BLaER1 treated with 17β-estradiol and CSF1 and Interleukin-3, amounts not matched to agents 10 nM and 100 nM (cell line): Measurements from ENCODE around the gene HOXB3.
A peak's percentile ranks its signal among the peaks of the same experiment; 100 is the strongest.

Experiments
- H3K27ac ChIP-seq, 11 experiments: shearing (Covaris generic); formaldehyde crosslinking; 2 replicates each; pipeline ENCODE4 v1.8.1; 2022
- H3K27me3 ChIP-seq, 11 experiments: shearing (Covaris generic); formaldehyde crosslinking; 2 replicates each; pipeline ENCODE4 v1.8.1; 2022
- H3K36me3 ChIP-seq, 11 experiments: shearing (Covaris generic); formaldehyde crosslinking; 2 replicates each; pipeline ENCODE4 v1.8.1; 2022
- H3K4me1 ChIP-seq, 10 experiments: shearing (Covaris generic); formaldehyde crosslinking; 2 replicates each; pipeline ENCODE4 v1.8.1; 2022
- H3K4me2 ChIP-seq, 11 experiments: shearing (Covaris generic); formaldehyde crosslinking; 2 replicates each; pipeline ENCODE4 v1.8.1; 2022
- H3K4me3 ChIP-seq, 10 experiments: shearing (Covaris generic); formaldehyde crosslinking; 2 replicates each; pipeline ENCODE4 v1.8.1; 2022
- H3K9ac ChIP-seq, 11 experiments: shearing (Covaris generic); formaldehyde crosslinking; 2 replicates each; pipeline ENCODE4 v1.8.1; 2022
- H3K9me3 ChIP-seq, 11 experiments: shearing (Covaris generic); formaldehyde crosslinking; replicated peaks in 1 of 11; 2 replicates each; pipeline ENCODE4 v1.8.1; 2022
- H4K20me1 ChIP-seq, 11 experiments: shearing (Covaris generic); formaldehyde crosslinking; 2 replicates each; pipeline ENCODE4 v1.8.1; 2022
- Cebpa-rat ChIP-seq, 11 experiments: shearing (Covaris generic); IDR thresholded peaks; 2 replicates each; pipeline ENCODE4 v1.8.1; 2022

Gene HOXB3

DNA sequence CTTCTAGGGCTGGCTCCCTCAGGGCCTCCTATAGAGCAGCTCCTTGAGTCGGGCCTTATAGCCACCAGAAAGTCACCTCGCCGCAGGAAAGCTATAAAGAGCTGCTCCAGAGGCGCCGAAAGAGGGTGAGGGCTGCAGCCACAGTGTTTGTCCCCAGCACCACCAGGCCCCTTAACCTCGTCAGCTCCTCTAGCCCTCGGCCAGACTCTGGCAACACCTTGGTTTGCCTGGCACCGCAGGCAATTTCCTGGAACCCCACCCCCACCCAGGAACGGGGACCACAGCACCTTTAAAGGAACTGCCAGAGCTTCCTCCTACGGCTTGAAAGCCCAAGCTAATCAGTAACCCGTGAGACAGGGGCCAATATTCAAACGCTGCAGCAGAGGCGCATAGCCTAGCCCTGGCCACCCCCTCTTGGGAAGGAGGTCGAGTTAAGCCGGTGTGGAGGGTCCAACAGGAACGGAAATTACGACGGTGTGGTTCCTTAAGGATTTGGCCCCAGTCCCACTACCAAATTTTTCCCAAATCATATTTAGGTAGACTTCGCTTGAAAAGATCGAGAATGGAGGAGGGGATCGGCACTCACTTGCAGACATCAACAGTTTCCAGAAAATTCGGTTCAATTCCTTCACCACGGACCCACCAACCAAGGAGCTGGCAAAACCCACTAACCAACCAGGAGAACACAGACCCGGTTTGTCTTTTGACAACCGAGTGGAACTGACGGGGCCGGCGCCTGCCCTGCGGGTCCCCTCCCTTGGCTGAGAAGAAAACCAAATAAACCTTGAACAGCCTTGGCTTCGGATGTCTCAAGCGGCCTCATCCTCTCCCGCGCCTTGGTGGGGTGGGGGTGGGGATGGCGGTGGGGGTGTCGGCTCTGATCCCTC, 11.7 kb upstream of the HOXB3 start:
- no peaks in the 10 kb centered on the region for H3K4me1 ChIP-seq
- no peak overlapping the region for H3K4me3 ChIP-seq
- no peaks in the 10 kb centered on the region for H3K36me3 ChIP-seq
- no peak overlapping the region for H3K4me2 ChIP-seq
- no peak overlapping the region for H3K27ac ChIP-seq
- peaks cover 100% of the 10 kb centered on the region in 11 experiments for H3K27me3 ChIP-seq
- peaks cover 0 to 97% (median 88%) of the 10 kb centered on the region in 11 experiments; a peak in 17 of 22 replicates for H4K20me1 ChIP-seq
- peaks cover 0 to 14% (median 9%) of the 10 kb centered on the region in 11 experiments; a peak in 13 of 22 replicates for H3K9me3 ChIP-seq
- TF ChIP-seq Cebpa-rat (IDR thresholded peaks at IDR 0.05) = no peak
- H3K9ac ChIP-seq = no peak overlapping the region

DNA sequence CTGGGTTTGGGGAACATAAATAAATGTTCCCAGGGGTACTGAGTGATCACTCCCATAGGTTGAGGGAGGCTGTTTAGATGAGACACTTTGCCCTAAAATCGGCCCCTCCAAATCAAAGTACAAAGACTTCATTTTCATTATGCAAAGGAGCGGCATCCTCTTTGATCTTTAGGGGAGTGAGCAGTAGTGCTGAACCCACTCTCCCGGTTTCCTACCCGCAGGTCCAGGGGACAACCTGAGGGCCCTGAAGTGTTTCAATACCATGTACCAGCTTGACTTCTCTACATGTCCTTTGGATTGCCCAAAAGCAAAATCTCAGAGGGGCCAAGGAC, 11.1 kb upstream of the HOXB3 start:
- Histone ChIP-seq H3K4me2 (no peak overlapping the region), H3K9me3 (peaks cover 0 to 14% (median 9%) of the 10 kb centered on the region in 11 experiments; a peak in 13 of 22 replicates), H3K27me3 (peaks cover 100% of the 10 kb centered on the region in 11 experiments), H3K36me3 (no peaks in the 10 kb centered on the region), H4K20me1 (peaks cover 0 to 97% (median 88%) of the 10 kb centered on the region in 11 experiments; a peak in 17 of 22 replicates), H3K4me3 (no peak overlapping the region), H3K4me1 (no peaks in the 10 kb centered on the region), H3K9ac (no peak overlapping the region), H3K27ac (no peak overlapping the region)
- TF ChIP-seq Cebpa-rat (IDR thresholded peaks at IDR 0.05) = no peak

DNA sequence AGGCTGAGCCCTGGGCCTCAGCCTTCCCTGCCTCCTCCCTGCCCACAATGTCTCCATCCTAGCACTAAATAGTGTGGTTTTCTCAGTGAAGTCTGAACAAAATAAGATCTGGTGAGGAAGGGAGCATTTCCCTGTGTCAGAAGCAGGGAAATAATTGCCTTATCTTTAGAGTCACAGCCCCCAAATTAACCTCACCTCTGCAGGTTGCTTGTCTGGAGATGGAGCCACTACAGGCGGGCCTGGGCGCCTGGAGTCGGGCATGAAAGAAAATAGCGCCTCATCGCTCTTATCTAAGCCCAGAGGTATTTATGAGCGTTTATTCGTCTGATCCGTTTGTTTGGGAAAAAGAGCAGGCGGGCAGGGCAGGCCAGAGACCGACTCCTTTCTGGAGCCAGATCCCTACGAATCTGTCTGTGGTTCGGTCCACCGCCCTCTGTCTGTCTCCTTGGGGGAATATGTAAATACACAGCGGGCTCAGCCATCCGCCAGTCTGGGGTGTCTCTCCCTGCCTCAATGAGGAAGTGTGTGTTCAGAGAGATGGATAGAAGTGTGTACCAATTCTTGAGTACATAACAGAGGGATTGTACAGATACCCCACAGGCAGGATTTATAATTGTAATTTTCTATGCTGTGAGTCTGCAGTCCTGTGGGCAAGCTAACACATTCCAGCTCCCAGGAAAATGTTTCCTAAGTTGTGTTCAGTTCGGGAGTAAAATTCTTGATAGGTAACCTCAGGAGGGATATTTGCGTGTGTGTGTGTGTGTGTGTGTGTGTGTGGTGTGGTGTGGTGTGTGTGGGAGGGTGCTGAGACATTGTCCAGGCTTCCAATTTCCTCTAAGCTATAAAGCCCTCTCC, 10.4 kb upstream of the HOXB3 start:
- no peak overlapping the region for H3K9ac ChIP-seq
- TF ChIP-seq Cebpa-rat (IDR thresholded peaks at IDR 0.05) = no peak

DNA sequence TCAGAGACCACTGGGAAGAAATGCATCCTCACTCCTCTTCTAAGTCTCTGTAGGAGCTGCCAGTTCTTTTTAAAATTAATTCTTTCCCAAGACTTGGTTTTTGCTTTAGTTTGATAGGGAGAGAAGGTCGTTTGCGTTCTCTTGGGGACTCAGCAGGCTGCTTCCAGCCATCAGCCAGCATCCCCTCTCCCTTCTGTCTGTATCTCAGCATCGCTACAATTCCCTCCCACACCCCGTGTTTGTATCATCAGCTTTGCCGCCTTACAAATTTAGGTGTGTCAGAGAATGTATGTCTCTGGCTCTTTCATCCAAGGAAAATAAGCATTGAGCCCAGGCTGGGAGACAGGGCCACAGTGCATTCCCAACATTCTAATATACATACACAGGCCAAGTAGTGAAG, 9.3 kb upstream of the HOXB3 start:
- Histone ChIP-seq H3K4me2 (no peak overlapping the region), H3K4me1 (no peaks in the 10 kb centered on the region), H4K20me1 (peaks cover 0 to 97% (median 88%) of the 10 kb centered on the region in 11 experiments; a peak in 17 of 22 replicates), H3K9me3 (peaks cover 0 to 14% (median 9%) of the 10 kb centered on the region in 11 experiments; a peak in 13 of 22 replicates), H3K27ac (no peak overlapping the region), H3K36me3 (no peaks in the 10 kb centered on the region), H3K27me3 (peaks cover 100% of the 10 kb centered on the region in 11 experiments), H3K9ac (no peak overlapping the region), H3K4me3 (no peak overlapping the region)
- no peak for TF ChIP-seq Cebpa-rat (IDR thresholded peaks at IDR 0.05)

More for the DNA sequence above, 10.4 kb upstream of the HOXB3 start:
- Histone ChIP-seq H3K36me3 (no peaks in the 10 kb centered on the region), H4K20me1 (peaks cover 0 to 97% (median 88%) of the 10 kb centered on the region in 11 experiments; a peak in 17 of 22 replicates), H3K27ac (no peak overlapping the region), H3K4me2 (no peak overlapping the region), H3K4me3 (no peak overlapping the region), H3K4me1 (no peaks in the 10 kb centered on the region), H3K9me3 (peaks cover 0 to 14% (median 9%) of the 10 kb centered on the region in 11 experiments; a peak in 13 of 22 replicates), H3K27me3 (peaks cover 100% of the 10 kb centered on the region in 11 experiments)

DNA sequence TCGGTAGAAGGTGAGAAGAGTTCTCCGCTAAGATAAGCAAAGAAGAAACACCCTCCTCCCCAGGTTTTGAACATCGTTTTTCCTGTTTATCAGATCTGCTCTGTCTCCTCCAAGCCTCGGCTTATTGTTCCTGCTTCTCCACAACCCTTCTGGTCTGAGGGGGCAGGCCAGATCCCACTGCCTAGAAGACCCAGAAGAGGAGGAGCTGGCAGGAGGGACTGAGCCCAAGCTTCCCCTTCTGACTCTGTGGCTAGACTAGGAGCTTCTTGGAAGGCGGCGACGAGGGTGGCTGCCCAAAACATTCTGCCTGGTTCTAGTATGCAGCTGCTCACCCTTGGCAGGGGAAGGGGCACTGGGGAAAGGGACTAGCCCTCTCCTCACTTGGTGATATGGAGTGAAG, 8.7 kb upstream of the HOXB3 start:
- Histone ChIP-seq H3K9ac (no peak overlapping the region), H3K4me3 (no peak overlapping the region)
- no peak for TF ChIP-seq Cebpa-rat (IDR thresholded peaks at IDR 0.05)

DNA sequence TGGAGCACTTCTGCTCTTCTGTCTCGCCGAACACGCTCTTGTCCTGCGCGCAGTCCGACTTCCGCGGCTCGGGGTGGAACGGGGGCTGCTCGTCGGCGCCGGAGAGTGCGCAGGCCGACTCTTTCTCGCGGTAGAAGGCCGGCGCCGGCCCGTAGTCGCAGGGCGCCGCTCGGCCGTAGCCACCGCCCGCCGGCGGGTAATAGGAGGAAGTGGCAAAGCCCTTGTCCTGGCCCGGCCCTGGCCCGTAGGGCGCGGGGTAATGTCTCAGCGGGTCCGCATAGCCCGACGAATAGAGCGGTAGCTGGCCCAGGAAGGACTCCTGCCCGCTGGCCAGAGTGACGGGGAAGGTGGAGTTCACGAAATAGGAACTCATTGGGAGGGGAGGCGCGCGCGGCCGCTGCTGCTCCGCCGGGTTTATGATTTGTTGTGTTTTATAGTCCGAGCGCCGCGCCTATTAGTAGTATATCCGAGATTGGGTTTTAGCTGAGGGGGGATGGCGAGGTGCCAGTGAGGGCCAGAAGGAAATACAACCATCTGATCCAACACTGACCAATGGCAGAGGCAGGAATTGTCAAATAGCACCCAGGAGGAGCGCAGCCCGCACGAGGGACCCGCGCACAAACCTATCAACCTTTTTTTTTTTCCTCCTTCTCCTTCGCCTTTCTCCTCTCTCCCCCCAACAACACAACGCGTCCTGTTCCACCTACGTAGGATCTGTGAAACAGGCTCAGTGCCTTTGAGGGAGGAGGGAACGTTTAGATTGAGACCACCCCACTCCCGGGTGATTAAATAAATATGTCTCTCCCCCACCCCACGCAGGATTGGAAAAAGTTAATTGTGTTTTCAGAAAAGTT, 8.0 kb upstream of the HOXB3 start:
- no peak for TF ChIP-seq Cebpa-rat (IDR thresholded peaks at IDR 0.05)
- no peak overlapping the region for H3K27ac ChIP-seq
- no peaks in the 10 kb centered on the region for H3K36me3 ChIP-seq
- H3K9me3 ChIP-seq = peaks cover 0 to 14% (median 9%) of the 10 kb centered on the region in 11 experiments; a peak in 13 of 22 replicates
- no peak overlapping the region for H3K9ac ChIP-seq
- peaks cover 0 to 94% (median 86%) of the 10 kb centered on the region in 11 experiments; a peak in 18 of 22 replicates for H4K20me1 ChIP-seq
- peaks cover 98 to 100% (median 100%) of the 10 kb centered on the region in 11 experiments for H3K27me3 ChIP-seq
- H3K4me1 ChIP-seq = peaks cover 0 to 6% (median 4%) of the 10 kb centered on the region in 10 experiments; a peak in 6 of 20 replicates
- peak overlapping the region in 2 of 10 experiments; percentile 0 to 19; a peak in 1 of 20 replicates for H3K4me3 ChIP-seq
- no peak overlapping the region for H3K4me2 ChIP-seq

More for the DNA sequence above, 8.7 kb upstream of the HOXB3 start:
- H3K4me1 ChIP-seq = no peaks in the 10 kb centered on the region
- peaks cover 0 to 95% (median 87%) of the 10 kb centered on the region in 11 experiments; a peak in 17 of 22 replicates for H4K20me1 ChIP-seq
- H3K27me3 ChIP-seq = peaks cover 99 to 100% (median 100%) of the 10 kb centered on the region in 11 experiments
- no peaks in the 10 kb centered on the region for H3K36me3 ChIP-seq
- peaks cover 0 to 14% (median 9%) of the 10 kb centered on the region in 11 experiments; a peak in 13 of 22 replicates for H3K9me3 ChIP-seq
- no peak overlapping the region for H3K4me2 ChIP-seq
- no peak overlapping the region for H3K27ac ChIP-seq

DNA sequence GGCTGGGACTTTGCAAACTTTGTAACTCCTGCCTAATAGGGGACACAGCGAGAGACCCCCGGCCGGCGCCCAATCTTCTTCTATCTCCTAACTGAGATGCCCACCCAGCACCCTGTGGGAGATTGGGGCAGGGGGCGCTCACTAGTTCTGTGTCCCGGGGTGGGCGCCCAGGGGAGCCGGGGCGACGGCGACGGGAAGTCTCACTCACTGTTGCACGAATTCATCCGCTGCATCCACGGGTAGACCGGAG, 7.4 kb upstream of the HOXB3 start:
- Histone ChIP-seq H3K27me3 (peaks cover 98 to 100% (median 100%) of the 10 kb centered on the region in 11 experiments), H3K9ac (no peak overlapping the region), H4K20me1 (peaks cover 0 to 95% (median 86%) of the 10 kb centered on the region in 11 experiments; a peak in 18 of 22 replicates), H3K27ac (no peak overlapping the region), H3K36me3 (no peaks in the 10 kb centered on the region), H3K4me1 (peaks cover 0 to 6% (median 4%) of the 10 kb centered on the region in 10 experiments; a peak in 6 of 20 replicates), H3K9me3 (peaks cover 0 to 14% (median 9%) of the 10 kb centered on the region in 11 experiments; a peak in 13 of 22 replicates), H3K4me3 (0 out of 20 replicates have a peak overlapping the region, but pooled peaks of 1 of the 10 experiments have one; percentile 0), H3K4me2 (no peak overlapping the region)
- no peak for TF ChIP-seq Cebpa-rat (IDR thresholded peaks at IDR 0.05)
